GM21390 (cell line): ENCODE measurements around the gene ZCCHC7.
A peak's percentile ranks its signal among the peaks of the same experiment; 100 is the strongest.

Experiments used
- ATAC-seq: cut with Tn5 transposase; IDR thresholded peaks from one replicate; pipeline ENCODE4 v1.9.1; 2021; ENCODE audit not compliant: unreplicated experiment

Gene ZCCHC7

DNA sequence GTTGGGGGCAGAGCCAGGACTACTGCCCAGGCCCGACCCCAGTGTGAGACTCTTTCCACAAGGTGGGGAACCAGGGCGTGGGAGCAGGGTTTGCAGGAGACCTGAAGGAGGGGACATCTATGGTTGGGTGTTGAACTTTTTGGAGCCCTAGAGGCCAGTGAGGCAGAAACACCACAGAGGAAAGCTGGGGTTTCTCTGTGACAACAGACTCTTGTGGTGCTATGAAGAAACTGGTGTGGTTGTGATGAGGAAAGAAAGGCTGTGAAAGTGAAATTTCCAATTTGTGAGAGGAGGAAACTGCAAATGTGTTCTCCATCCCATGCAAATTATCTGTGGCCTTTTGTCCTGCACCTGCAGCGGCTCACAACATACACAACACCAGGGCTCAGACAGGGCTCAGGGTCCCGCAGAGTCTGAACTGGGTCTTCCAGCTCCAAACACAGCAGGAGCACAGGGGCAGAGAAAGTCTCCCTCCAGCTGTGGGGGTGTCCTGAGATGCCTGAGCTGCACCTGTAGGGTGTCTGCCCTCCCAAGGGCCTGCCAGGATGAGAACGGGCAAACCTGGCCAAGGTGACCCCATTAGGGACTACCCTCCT is 250.7 kb downstream of the ZCCHC7 start:
- peak; percentile 61 for ATAC-seq

DNA sequence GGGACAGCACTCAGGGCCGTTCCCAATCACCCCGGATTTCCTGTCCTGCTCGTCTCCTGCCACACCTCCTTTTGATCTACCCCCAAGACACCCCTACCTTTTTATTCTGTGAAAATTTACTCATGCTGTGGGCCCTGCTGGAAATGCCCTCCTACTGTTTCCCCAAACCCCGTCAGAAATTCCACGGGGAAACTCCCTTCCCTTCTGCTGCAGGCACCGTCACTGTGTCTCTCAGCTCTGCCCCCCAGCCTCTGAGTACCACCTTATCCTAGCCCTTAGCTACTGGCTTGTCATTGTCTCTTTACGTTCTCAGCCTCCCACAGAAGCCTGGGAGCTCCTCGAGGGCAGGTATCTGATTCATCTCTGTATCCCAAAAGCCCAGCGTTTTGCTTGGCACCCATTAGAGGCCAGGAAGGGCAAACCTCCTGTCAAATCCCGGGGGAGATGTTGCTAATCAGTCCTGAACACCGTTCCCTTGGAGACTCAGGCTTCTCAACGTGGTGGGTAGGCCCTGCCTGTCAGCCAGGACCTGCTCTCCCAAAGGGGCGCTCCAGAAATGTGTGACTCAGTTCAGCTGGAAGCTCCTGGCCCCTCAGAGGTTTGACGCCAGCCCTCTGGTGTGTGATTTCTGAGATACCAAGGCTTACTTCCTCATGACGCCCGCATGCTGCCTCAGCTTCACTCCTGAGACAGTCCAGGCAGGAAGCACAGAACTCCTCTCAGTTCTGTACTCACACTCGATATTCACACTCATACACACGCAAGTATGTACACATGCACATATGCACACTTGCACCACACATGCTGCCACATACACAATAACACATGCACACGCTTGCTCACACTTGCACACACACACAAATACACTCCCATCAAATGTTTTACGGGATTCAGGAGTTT is 251.4 kb downstream of the ZCCHC7 start:
- peak; percentile 6 for ATAC-seq

DNA sequence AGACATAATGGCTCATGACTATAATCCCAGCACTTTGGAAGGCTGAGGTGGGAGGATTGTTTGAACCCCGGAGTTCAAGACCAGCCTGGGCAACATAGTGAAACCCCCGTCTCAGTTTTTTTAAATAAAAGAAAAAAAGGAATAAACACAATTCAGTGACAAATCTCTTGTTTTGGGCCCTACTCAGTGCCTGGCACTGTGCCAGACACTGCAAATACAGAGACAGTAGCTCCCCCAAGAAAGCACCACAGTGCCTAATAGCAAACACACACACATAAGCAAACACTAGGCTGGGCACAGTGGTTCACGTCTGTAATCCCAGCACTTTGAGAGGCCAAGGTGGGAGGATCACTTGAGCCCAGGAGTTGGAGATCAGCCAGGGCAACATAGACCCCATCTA is 252.5 kb downstream of the ZCCHC7 start:
- no peak for ATAC-seq

DNA sequence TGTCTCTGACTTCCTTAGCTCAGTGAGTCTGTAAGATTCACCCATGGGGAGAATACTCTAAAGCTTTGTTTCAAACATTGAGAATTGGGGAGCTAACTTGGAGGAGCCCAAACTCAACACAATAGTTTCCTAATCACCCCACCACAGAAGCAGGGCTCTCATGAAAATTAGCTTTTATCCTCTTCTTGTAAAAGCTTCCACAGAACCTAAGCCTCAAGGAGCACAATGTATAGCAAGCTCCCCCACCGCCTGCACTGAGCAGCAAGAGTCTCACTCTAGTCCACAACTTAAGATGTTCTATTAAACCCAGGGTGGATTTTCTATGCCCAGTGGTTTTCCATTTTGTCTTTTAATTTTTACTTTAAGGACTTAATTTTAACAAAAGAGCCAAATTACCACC is 253.2 kb downstream of the ZCCHC7 start:
- ATAC-seq = no peak

GRCh38 chr9:37374892-37375291 is 254.5 kb downstream of the ZCCHC7 start:
- peak; percentile 35 for ATAC-seq

DNA sequence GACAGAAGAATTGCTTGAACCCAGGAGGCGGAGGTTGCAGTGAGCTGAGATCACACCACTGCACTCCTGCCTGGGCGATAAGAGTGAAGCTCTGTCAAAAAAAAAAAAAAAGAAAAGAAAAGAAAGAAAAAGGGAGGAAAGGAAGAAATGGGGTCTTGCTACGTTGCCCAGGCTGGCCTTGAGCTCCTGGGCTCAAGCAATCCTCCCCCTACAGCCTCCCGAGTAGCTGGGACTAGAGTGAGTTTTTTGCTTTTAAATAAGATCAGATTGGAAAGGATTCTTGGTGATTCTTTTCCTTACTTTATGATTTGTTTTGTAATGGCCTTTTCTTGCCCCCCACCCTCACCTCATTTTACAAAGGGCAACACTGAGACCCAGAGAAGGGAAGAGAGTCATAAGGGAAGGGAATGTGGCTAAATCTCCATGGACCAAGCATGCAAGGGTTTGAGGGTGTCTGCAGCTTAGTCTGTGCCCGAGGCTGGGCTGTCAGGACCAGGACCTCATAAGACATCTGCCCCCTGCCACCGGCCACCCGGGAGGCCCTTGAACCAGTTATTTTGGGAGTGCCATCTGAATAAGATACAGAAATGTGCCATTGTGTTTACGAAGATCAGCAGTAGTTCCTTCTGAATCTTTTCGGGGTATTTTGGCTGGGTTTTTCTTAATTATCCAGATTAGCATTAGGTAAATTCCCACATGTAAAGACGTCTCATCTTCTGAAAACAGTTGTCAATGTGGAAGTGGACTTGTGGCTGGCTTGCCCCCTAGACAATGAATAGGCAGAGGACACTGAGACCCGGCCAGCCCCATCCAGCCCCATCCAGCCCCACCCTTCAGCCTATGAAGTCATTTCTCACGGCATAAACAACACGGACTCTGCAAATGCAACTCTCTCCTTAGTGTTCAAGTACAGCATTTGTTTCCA is 257.6 kb downstream of the ZCCHC7 start:
- no peak for ATAC-seq

- ATAC-seq = no peak
These were observed 258.2 kb downstream of the ZCCHC7 start for GRCh38 chr9:37378613-37379004.

DNA sequence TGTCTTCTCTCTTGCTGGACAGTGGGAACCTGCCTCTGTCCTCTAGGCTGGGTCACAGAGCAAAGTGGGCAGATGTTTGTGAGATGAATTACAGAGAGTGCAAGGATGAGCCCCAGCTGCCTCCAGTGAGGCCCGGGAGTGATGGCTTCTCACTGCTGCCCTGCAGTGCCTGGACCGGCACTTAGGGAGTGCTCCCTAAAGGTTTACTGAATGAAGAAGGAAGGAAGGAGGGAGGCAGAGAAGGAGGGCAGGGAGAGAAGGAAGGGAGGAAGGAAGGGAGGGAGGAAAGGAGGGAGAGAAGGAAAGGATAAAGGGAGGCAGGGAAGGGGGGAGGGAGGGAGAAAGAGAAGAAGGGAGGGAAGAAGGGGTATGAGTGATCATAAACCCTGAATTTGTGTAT is 259.5 kb downstream of the ZCCHC7 start:
- ATAC-seq = no peak

DNA sequence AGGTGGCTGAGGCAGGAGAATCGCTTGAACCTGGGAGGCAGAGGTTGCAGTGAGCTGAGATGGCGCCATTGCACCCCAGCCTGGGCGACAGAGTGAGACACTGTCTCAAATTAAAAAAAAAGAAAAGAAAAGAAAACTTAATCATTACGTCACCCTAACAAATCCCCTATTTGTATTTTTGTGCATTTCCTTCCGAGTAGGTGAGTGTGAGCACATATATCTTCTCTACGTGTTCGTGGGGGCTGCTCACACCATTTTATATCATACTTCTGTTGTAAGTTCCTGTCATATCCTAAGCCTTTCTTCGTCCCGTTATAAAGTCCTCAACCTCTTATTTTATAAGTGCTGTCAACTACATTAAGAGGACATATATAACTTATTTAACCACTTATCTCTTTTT is 260.2 kb downstream of the ZCCHC7 start:
- ATAC-seq = no peak

DNA sequence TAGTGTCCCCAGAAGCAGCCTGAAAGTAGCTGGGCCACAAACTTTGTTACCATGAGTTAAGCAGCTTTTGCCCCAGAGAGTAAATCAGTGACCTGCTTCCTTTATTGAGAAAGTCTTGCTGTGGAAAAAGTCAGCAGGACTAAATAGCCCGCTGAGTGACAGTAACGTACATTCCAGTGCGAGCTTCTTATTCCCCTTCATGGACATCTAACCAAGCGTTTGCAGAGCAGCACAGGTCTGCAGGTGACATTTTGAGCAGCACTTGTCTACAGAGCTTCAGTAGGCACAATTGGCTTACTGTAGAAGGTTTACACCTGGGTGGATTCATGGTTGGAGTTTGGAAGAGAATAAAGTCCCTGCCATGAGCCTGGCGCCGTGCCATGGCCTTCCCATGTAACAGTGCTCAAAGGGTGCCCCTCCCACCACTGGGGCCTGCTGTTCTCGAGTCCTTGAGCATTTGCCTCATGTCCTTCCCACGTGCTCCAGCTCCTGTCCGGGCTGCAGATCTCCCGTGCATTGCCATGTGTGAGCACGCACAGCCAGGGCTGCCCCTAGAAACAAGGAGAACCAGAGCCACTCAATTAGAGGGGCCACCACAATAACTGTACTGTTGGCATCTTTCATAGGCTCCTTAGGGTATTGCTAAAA is 260.8 kb downstream of the ZCCHC7 start:
- ATAC-seq = no peak

- ATAC-seq = peak; percentile 40
These were observed 262.0 kb downstream of the ZCCHC7 start for GRCh38 chr9:37382161-37382981.

GRCh38 chr9:37382982-37383357 is 262.6 kb downstream of the ZCCHC7 start:
- ATAC-seq = no peak

DNA sequence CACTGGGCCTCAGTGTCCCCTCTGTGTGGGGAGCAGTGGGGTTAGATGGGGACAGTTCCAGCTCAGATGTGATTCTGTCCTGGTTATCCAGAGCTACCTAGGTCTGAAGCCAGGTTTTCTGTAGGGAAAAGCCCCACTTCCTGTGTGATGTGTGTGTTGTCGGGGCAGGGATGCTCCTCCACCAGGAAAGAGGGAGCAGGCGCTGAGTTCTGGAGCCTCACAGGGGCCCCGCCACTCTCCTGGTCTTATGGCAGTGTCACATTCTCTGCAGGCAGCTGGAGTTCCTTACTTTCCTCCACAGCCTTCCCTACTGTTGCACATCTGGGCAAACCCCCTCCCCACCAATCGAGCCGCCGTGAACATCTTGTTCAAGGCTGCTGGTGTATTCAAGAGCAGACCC is 263.0 kb downstream of the ZCCHC7 start:
- ATAC-seq = no peak

- no peak for ATAC-seq
These were observed 263.7 kb downstream of the ZCCHC7 start for GRCh38 chr9:37383876-37384746.

- no peak for ATAC-seq
These were observed 264.9 kb downstream of the ZCCHC7 start for GRCh38 chr9:37385286-37385685.

- ATAC-seq = no peak
These were observed 266.6 kb downstream of the ZCCHC7 start for GRCh38 chr9:37386988-37387387.

GRCh38 chr9:37390759-37391158 is 270.4 kb downstream of the ZCCHC7 start:
- ATAC-seq = peak; percentile 82

DNA sequence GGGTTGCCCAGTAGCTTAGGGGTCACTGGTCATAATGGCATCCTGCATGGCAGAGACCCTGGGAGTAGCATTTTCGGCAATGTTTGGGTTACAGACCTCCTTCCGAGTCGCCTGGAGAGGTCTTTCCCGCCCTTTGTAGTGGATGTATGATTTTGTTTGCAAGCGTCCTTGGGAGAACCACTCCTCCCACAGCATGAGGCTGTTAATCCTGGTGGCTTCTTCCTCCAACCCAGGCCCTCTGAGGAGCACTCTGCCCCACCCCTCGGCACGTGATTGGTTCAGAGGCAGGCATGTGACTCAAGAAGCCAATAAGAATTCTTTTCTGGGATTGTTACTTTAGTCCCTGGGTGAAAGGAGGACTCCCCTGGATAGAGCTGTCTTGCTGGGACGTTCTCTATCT is 271.9 kb downstream of the ZCCHC7 start:
- ATAC-seq = no peak

DNA sequence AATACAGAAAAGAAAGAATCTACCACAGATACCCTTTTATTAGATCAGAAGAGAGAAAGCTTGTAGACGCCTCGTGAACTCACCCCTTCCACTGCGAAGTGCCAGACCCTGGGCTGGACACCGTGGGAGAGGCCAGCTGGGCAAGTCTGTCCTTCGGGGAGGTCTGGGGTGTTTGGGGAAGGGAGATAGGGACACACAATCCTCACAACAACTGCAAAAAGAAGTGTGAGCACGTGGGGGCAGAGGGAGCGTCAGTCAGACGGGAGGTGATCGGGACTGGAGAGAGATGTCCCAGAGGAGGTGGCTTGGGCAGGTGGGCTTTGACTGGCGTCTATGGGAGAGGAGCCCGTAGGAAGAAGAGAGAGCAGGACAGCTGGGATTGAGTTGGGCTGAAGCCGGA is 274.9 kb downstream of the ZCCHC7 start:
- ATAC-seq = no peak
